ENCODE results near the gene PLXNA3.
A peak's percentile ranks its signal among the peaks of the same experiment; 100 is the strongest.

Gene PLXNA3

GRCh38 chrX:154472685-154473632, 14.9 kb downstream of the PLXNA3 start:
- no peak for TF ChIP-seq CTCF (IDR thresholded peaks at IDR 0.05; ENCODE audit: extremely low read depth, missing control alignments)
- no peak for DNase-seq (ENCODE audit: low spot score)

- no peak for TF ChIP-seq CTCF (IDR thresholded peaks at IDR 0.05; ENCODE audit: extremely low read depth, missing control alignments)
These were observed 15.6 kb downstream of the PLXNA3 start for GRCh38 chrX:154473683-154474082.

GRCh38 chrX:154476821-154477220, 18.7 kb downstream of the PLXNA3 start:
- DNase-seq (ENCODE audit: low spot score): no peak
- TF ChIP-seq CTCF (IDR thresholded peaks at IDR 0.05; ENCODE audit: extremely low read depth, missing control alignments): no peak

More at GRCh38 chrX:154473683-154474082, 15.6 kb downstream of the PLXNA3 start:
- DNase-seq (ENCODE audit: low spot score): no peak

- no peak for TF ChIP-seq CTCF (IDR thresholded peaks at IDR 0.05; ENCODE audit: extremely low read depth, missing control alignments)
- DNase-seq (ENCODE audit: low spot score): no peak
These were observed 19.9 kb downstream of the PLXNA3 start for GRCh38 chrX:154477891-154478477.

GRCh38 chrX:154478728-154479622, 20.9 kb downstream of the PLXNA3 start, which contains the start of gene LAGE3:
LAGE3 (minus strand) TSS chrX:154479281; CDS start chrX:154478915, 366 bp downstream.
- DNase-seq (ENCODE audit: low spot score): peak; percentile 94
- TF ChIP-seq CTCF (IDR thresholded peaks at IDR 0.05; ENCODE audit: extremely low read depth, missing control alignments): no peak

GRCh38 chrX:154481195-154481594, 23.1 kb downstream of the PLXNA3 start:
- no peak for DNase-seq (ENCODE audit: low spot score)
- TF ChIP-seq CTCF (IDR thresholded peaks at IDR 0.05; ENCODE audit: extremely low read depth, missing control alignments): no peak

All from GM20000 (cell line).